Measurements from ENCODE around the gene ABHD3.
"Not testable (repeated sequence)": the region's sequence is repeated elsewhere in the genome, so short reads cannot be mapped to it uniquely, and the experiment has no call there.

ABHD3 gene

DNA sequence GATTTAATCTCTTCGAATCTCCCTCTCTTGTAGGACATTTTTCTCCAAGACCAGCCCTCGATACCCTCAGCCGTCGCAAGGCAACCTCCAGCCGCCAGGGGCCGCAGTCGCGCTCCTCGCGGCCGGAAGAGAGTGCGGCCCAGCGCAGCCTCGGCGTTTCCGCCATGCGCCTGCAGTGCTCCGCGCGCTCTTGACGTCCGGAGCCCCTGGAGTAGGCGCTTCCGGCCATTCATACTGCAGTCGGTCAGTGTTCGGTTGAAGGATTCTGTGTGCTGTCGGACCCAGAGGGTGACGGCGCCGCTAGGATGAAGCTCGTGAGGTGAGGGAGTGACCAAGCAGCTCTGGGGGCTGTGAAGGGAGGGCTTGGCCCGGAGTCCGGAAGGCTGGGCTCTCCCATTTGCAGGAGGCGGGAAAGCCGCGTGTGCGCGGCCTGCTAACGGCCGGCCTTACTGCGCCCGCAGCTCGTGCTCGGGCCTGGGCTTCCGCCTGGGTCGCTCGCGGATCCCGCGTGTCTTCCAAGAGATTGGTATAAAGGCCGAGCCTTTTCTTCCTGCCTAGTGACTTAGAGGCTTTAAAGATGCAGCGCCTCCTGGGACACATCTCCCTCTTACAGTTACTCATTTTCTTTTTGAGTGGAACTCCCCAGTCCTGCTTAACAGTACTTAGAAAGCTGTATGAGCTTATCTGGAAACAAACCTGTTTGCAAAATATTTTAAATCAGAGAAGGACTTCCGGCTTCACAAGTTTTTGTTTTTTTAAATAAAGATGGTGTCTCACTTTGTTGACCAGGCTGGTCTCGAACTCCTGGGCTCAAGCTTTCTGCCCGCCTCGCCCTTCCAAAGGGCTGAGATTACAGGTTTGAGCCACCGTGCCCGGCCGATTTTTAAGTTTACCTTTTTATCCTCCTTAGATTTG, 92.2 kb downstream of the ABHD3 start, which contains the start of gene SNRPD1:
Gene SNRPD1 (plus strand): TSS at position 190 of the 915 bp plus-strand sequence. CDS start 116 bp downstream, at position 306.
- H3K9me3 ChIP-seq (ENCODE audit: low read depth, low read length) = no peaks in the 10 kb centered on the region

DNA sequence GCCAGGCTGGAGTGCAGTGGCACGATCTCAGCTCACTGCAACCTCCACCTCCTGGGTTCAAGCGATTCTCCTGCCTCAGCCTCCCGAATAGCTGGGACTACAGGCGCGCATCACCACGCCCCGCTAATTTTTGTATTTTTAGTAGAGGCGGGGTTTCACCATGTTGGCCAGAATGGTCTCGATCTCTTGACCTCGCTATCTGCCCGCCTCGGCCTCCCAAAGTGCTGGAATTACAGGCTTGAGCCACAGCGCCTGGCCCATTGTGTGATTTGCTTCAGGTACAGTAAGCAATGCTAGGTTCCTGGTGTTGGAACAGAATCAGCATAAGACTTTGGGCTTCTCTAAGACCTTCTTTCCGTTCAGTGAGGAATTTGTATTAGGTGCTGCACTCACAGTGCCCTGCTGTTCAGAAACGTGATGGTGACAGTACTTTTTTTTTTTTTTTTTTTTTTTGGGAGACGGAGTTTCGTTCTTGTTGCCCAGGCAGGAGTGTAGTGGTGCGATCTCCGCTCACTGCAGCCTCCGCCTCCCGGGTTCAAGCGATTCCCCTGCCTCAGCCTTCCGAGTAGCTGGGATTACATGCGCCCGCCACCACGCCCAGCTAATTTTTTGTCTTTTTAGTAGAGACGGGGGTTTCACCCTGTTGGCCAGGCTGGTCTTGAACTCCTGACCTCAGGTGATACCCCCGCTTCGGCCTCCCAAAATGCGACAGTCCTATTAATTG, 93.0 kb downstream of the ABHD3 start:
- not testable (repeated sequence) for H3K9me3 ChIP-seq (ENCODE audit: low read depth, low read length); H3K27ac ChIP-seq; DNase-seq (ENCODE audit: low read depth, low spot score)
- Histone ChIP-seq H3K4me3 (peak overlapping the region; percentile 98), H3K9ac (ENCODE audit: insufficient read length) (peak overlapping the region; percentile 99), H3K36me3 (ENCODE audit: insufficient read depth, low read length) (peaks cover 27% of the 10 kb centered on the region)

More for the DNA sequence above, 92.2 kb downstream of the ABHD3 start, which contains the start of gene SNRPD1:
- Histone ChIP-seq H3K4me3 (peak within 1 kb of the TSS; percentile 98), H3K36me3 (ENCODE audit: insufficient read depth, low read length) (peaks cover 35% of the 10 kb centered on the region), H3K27ac (peak within 1 kb of the TSS; percentile 94), H3K9ac (ENCODE audit: insufficient read length) (peak within 1 kb of the TSS; percentile 99)
- DNase-seq (ENCODE audit: low read depth, low spot score) = no peak
- TF ChIP-seq FOXP2 (optimal IDR thresholded peaks at IDR 0.05; ENCODE audit: control extremely low read depth, extremely low read length, insufficient read depth) (no peak), POLR2AphosphoS5 (IDR thresholded peaks at IDR 0.05; ENCODE audit: borderline replicate concordance, low read depth, low read length) (peak; percentile 95), EZH2 (IDR thresholded peaks at IDR 0.05) (no peak)

DNA sequence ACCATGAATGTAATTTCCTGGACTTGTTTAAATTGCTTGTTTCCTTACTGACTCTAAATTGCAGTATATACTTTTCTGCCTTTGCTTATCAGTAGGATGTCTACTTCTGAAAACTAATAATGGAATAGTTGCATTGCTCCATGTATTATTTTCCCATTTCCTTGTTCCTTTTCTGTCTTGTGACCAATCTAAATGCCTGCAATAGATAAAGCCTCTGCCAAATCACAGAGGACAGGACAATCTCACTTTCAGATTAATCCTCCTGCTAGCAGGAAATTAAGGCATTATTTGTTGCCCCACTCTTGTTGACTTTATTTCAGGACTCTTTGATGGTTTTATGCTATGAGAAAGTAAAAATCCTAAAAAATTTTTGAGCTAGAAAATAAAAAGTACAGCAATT, 99.4 kb downstream of the ABHD3 start:
- Histone ChIP-seq H3K4me3 (no peak overlapping the region), H3K9me3 (ENCODE audit: low read depth, low read length) (no peaks in the 10 kb centered on the region), H3K36me3 (ENCODE audit: insufficient read depth, low read length) (no peaks in the 10 kb centered on the region), H3K9ac (ENCODE audit: insufficient read length) (no peak overlapping the region), H3K27ac (no peak overlapping the region)
- no peak for DNase-seq (ENCODE audit: low read depth, low spot score)
- no peak for TF ChIP-seq POLR2AphosphoS5 (IDR thresholded peaks at IDR 0.05; ENCODE audit: borderline replicate concordance, low read depth, low read length)

GRCh38 chr18:21604671-21605070, 99.9 kb downstream of the ABHD3 start:
- Histone ChIP-seq H3K9me3 (ENCODE audit: low read depth, low read length) (no peaks in the 10 kb centered on the region), H3K4me3 (no peak overlapping the region), H3K27ac (no peak overlapping the region), H3K36me3 (ENCODE audit: insufficient read depth, low read length) (no peaks in the 10 kb centered on the region), H3K9ac (ENCODE audit: insufficient read length) (no peak overlapping the region)
- TF ChIP-seq FOXP2 (optimal IDR thresholded peaks at IDR 0.05; ENCODE audit: control extremely low read depth, extremely low read length, insufficient read depth) (no peak), POLR2AphosphoS5 (IDR thresholded peaks at IDR 0.05; ENCODE audit: borderline replicate concordance, low read depth, low read length) (no peak), EZH2 (IDR thresholded peaks at IDR 0.05) (no peak)
- DNase-seq (ENCODE audit: low read depth, low spot score) = no peak

GRCh38 chr18:21602299-21602587, 102.3 kb downstream of the ABHD3 start:
- no peaks in the 10 kb centered on the region for H3K36me3 ChIP-seq (ENCODE audit: insufficient read depth, low read length)
- no peaks in the 10 kb centered on the region for H3K9me3 ChIP-seq (ENCODE audit: low read depth, low read length)
- H3K9ac ChIP-seq (ENCODE audit: insufficient read length) = no peak overlapping the region
- H3K27ac ChIP-seq = no peak overlapping the region
- TF ChIP-seq FOXP2 (optimal IDR thresholded peaks at IDR 0.05; ENCODE audit: control extremely low read depth, extremely low read length, insufficient read depth) (no peak), EZH2 (IDR thresholded peaks at IDR 0.05) (no peak), POLR2AphosphoS5 (IDR thresholded peaks at IDR 0.05; ENCODE audit: borderline replicate concordance, low read depth, low read length) (no peak)
- DNase-seq (ENCODE audit: low read depth, low spot score) = no peak
- no peak overlapping the region for H3K4me3 ChIP-seq
